Hepatocyte (in vitro differentiated cells): ENCODE results near the gene ZBED1.
"Not testable (repeated sequence)": the region's sequence is repeated elsewhere in the genome, so short reads cannot be mapped to it uniquely, and the experiment has no call there.

Experiments
- EZH2 ChIP-seq: fragments of 200-600 bp; sonication (generic); IDR thresholded peaks from 2 replicates; pipeline ENCODE4 v1.6.1; 2016; ENCODE audit warnings: antibody characterized with exemption, mild to moderate bottlenecking, borderline replicate concordance
- EZH2phosphoT487 ChIP-seq: fragments of 200-600 bp; sonication (generic); IDR thresholded peaks from one replicate; pipeline ENCODE4 v1.6.1; 2018; ENCODE audit warnings: antibody characterized with exemption, mild to moderate bottlenecking, low read depth, moderate library complexity; ENCODE audit not compliant: unreplicated experiment, severe bottlenecking
- TF ChIP-seq, protein P1 (sequence below): fragments of 200-600 bp; sonication (generic); IDR thresholded peaks from 2 replicates; pipeline ENCODE4 v1.5.1; 2016; ENCODE audit warnings: antibody characterized with exemption, mild to moderate bottlenecking; ENCODE audit not compliant: poor library complexity

GRCh38 chrX:2505341-2505740 is 4.6 kb upstream of the ZBED1 start:
- TF ChIP-seq, protein P1, sequence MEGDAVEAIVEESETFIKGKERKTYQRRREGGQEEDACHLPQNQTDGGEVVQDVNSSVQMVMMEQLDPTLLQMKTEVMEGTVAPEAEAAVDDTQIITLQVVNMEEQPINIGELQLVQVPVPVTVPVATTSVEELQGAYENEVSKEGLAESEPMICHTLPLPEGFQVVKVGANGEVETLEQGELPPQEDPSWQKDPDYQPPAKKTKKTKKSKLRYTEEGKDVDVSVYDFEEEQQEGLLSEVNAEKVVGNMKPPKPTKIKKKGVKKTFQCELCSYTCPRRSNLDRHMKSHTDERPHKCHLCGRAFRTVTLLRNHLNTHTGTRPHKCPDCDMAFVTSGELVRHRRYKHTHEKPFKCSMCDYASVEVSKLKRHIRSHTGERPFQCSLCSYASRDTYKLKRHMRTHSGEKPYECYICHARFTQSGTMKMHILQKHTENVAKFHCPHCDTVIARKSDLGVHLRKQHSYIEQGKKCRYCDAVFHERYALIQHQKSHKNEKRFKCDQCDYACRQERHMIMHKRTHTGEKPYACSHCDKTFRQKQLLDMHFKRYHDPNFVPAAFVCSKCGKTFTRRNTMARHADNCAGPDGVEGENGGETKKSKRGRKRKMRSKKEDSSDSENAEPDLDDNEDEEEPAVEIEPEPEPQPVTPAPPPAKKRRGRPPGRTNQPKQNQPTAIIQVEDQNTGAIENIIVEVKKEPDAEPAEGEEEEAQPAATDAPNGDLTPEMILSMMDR = not testable (repeated sequence)
- not testable (repeated sequence) for TF ChIP-seq EZH2, EZH2phosphoT487
